AG08395 (cell line): ENCODE results near the gene LPCAT2.

Source experiments
- DNase-seq: peaks from one replicate; pipeline ENCODE4 v3.0.0; 2012; ENCODE audit warnings: mixed read lengths, low spot score

Gene LPCAT2

DNA sequence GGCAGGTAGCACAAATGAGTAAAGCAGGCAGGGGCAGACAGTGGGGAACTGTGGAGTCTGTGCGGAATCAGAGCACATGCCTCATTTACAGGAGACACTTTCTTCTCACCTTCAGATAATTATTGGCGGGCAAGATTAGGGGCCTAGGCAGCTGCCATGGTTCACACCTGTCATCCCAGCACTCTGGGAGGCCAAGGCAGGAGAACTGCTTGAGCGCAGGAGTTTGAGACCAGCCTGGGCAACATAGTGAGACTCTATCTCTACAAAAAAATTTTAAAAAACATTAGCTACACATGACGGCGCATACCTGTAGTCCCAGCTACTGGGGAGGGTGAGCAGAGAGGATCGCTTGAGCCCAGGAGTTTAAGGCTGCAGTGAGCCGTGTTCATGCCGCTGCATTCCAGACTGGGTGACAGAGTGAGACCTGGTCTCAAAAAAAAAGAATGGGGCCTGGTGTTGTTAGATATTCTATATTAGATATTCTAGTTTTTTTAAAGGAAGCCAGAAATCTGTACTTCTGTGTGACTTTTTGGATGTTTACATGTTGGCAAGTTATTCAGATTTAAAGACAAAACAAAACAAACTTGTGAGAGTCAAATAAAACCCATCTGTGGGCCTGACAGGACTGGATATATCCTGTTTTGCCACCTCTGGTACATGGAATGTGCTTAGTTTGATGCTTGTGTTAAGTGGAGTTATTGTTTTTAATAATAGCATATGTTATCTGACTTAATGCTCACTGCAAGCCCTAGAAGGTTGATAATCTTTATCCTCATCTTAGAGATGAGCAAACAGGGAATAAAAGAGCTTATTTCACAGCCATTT lies 4.9 kb upstream of the LPCAT2 start:
- no peak for DNase-seq

DNA sequence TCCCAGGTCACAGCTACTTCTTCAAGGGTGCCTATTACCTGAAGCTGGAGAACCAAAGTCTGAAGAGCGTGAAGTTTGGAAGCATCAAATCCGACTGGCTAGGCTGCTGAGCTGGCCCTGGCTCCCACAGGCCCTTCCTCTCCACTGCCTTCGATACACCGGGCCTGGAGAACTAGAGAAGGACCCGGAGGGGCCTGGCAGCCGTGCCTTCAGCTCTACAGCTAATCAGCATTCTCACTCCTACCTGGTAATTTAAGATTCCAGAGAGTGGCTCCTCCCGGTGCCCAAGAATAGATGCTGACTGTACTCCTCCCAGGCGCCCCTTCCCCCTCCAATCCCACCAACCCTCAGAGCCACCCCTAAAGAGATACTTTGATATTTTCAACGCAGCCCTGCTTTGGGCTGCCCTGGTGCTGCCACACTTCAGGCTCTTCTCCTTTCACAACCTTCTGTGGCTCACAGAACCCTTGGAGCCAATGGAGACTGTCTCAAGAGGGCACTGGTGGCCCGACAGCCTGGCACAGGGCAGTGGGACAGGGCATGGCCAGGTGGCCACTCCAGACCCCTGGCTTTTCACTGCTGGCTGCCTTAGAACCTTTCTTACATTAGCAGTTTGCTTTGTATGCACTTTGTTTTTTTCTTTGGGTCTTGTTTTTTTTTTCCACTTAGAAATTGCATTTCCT lies 3.4 kb upstream of the LPCAT2 start:
- no peak for DNase-seq

DNA sequence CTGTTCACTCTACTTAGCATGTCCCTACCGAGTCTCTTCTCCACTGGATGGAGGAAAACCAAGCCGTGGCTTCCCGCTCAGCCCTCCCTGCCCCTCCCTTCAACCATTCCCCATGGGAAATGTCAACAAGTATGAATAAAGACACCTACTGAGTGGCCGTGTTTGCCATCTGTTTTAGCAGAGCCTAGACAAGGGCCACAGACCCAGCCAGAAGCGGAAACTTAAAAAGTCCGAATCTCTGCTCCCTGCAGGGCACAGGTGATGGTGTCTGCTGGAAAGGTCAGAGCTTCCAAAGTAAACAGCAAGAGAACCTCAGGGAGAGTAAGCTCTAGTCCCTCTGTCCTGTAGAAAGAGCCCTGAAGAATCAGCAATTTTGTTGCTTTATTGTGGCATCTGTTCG lies 2.8 kb upstream of the LPCAT2 start:
- DNase-seq: no peak

DNA sequence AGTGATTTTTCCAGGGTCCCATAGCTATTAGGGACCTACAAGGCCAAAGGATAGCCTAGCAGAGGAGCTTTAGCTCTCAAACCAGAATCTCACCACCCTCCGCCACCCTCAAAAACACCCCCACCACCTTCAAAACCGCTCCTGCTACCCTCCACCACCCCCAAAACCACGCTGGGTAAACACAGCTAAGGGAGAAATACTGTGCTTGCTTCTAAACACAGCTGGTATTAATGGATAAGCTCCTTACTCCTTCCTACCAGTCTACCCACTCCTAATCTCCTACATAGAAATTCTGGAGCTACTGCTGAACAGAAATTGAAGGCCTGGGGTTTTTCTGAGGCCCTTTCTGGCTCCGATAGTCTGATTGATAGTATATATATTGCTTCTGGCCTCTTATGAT lies 2.2 kb upstream of the LPCAT2 start:
- DNase-seq: no peak

DNA sequence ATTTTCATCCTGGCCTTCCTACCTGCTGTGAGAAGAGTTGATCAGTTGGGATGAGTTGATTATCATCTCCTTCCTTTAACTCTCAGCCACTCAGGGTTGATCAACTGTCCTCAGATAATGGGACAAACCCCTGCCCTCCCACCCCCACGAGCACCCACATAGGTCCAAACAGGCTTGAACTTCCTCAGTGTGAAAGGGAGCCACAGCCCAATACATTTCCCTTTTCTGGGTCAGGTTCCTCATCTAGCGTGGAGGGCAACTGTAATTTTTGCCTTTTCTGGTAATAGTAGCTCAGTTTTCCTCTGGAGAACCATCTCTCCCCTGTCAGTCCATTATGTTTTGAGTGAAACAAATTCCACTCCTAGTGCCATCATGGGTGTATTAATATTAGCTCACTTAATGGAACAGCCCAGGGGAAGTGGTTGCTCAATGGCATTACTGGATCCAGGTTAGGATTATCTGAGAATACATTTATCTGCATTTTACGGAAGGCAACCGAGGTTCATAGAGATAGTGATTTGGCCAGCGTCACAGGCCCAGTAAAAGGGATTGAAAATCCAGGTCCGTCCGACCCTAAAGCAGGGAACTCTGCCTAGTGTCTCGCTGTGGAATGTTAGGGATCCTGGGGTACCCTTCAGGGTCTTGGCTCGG lies 476 bp upstream of the LPCAT2 start:
- no peak for DNase-seq

DNA sequence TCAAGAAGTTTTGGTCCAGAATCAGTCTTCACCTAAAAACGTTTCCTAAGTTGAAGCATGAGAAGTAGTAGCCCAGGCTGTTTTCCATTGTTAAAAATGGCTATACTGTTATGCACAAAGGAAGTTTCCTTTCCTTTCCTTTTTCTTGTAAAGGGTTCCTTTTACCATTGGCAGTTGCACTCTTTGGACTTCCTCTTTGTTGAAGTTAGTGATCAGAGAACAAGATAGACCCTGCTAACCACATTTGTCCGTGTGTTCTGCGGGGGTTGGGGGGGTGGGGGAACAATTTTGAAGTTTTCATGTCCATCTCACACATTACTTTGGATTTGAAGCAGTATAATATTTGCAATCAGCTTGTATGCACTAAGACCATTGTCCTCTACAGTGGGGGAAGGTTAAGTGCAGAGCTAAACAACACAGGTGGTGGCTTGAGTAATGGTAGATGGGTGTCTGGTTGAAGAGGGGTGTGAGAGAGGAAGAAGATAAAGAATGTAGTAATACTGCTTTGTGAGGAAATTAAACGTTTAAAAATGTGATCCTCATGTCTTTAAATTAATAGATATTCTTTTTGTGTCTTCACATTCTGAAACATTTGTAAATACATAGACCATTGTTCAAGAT lies 1.4 kb downstream of the LPCAT2 start:
- DNase-seq: no peak

DNA sequence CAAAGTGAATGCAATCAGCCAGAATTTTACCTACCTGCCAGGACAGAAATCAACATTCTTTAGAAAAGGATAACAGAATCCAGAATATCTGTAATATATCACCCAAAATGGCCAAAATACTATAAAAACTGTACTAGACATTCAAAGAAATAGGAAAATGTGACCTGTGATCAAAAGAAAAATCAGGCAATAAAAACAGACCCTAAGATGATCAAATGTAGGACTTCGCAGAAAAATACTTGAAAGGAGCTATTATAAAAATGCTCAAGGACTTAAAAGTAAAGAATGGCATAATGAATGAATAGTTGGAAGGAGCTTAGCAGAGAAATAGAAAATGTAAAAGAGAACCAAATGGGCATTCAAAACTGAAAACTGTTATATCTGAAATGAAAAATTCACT lies 4.1 kb downstream of the LPCAT2 start:
- no peak for DNase-seq

DNA sequence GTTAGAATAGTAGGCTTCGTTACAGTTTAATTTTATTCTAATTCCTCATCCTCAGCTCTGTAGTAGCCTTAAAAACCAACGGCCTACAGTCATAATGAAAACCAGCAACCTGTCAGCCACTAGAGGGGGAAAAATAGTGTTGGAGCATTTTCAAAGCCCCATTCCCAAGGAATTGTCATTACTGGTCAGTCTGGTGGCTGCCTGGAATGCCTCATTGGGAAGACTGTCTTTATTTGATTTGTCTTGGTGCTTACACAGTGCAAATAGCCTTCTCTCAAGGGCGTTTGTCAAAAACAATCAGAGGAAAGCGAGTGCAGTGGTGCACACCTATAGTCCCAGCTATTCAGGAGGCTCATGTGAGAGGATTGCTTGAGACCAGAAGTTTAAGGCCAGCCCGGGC lies 4.7 kb downstream of the LPCAT2 start:
- DNase-seq: no peak

DNA sequence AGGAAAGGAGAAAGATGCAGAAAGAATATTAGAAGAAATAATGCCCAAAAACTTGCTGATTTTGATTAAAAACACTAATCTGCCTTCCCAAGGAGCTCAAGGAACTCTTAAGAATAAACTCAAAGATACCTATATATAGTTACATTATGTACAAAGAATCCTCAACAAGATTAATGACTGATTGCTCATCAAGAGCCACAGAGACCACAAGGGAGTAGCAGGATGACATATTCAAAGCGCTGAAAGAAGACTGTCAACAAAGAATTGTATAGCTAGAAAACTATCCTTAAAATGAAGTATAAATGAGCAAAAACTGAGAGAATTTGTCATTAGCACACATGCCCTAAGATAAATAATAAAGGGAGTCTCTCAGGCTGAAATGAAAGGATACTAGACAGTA lies 6.2 kb downstream of the LPCAT2 start:
- no peak for DNase-seq

DNA sequence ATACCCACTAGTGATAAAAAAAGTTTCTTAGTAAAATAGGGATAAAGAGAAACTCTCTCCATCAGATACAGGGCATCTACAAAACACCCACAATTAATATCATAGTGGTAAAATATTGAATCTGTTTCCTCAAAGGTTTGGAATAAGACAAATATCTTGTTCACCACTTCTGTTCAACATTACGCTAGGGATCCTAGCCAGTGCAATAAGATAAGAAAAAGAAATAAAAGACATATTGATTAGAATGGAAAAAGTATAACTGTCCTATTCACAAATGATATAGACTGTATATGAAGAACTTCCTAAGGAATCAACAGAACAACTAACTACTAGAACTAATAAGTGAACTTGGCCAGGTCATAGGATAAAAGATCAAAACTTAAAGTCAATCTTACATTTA lies 12.9 kb downstream of the LPCAT2 start:
- DNase-seq: no peak

DNA sequence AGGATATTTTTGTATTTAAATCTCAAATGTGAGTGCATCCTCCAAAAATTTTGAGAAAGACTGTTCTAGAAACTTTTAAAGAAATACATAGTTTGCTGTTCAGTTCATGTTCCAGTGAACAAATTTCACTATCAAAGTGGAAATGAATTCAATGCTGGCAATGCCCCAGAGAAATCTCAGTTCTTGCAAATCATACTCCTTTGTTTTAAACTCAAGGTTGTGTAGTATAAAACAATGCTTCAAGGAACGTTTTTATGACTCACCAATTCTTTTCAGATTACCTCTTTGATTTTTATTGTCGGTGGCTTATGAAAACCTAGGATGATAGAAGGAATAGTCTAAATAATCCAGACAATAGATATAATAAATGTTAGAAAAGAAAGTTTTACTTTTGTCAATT lies 17.6 kb downstream of the LPCAT2 start:
- no peak for DNase-seq

DNA sequence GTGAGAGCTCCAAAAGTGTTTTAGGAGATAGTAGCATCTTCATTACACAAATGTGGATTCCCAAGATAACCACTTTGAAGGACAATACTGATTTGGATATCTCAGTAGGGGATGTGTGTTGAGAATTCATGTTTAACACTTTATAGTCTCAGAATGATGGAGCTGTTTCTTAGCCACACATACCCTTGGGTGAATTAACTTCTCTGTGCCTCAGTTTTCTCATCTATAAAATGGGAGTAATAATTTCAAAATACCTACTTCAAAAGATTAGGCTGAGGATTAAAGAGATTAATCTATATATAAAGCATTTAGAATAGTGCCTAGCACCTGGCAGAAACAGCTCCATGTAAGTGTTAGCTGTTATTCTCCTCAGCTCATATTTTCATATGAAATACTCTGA lies 19.0 kb downstream of the LPCAT2 start:
- no peak for DNase-seq

DNA sequence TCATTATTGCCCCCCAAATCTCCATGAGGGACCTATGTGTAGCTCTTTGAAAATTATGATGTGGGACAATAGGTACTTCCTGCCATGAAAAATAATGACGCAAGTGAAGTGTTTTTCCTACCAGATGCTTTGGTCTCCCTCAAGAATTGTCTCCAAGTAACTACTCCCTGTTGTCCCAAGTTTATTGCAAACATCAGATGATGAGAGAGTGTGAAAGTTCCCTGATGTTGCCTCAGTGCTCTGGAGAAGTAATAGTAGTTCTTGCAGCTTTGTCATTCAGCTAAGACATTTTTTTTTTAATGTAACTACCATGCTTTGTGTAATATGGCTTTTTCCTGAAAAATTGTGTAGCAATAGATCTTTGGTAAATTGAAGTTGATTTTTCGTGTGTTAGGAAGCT lies 20.1 kb downstream of the LPCAT2 start:
- DNase-seq: peak; percentile 8

DNA sequence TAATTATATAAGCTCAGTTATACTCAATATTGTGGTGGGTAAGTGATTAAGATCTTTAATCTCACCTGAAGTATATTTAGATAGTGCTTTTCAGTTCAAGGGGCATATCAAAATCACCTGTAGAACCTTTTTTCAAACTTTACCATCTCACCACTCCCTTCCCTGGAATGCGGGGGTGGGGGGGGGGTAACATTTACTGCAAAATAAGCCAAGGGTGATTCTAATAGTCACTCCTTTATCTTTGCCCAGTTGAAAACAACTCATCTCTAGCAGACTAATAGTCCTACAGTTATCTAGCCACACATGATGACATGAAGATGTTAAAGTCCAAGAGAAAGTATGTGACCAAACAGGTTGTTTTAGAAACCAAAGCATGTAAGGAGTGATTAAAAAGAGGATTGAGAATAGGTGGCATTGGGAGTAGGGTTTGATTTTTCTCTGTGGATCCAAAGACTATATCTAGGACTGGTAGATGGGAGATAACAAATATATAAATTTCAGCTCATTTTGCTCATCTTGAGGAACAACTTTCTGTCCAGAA lies 21.5 kb downstream of the LPCAT2 start:
- no peak for DNase-seq

DNA sequence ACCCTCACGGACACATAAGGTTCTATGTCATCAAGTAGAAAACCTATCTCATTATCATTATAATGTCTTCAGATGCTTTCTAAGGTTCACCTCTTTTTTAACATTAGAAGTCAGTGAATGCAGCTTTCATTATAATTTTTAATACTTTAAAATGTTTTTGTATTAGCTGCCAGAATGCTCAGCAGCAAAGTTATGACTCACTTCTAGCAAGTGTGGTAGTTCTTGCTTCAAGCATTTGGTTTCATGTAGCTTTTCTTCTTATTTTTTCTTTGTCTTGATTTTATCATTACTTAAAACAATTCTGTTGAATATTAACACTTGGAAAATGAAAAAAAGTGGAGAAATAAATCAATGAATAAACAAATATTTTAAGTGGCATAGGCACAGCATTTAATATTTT lies 23.4 kb downstream of the LPCAT2 start:
- DNase-seq: peak; percentile 10

DNA sequence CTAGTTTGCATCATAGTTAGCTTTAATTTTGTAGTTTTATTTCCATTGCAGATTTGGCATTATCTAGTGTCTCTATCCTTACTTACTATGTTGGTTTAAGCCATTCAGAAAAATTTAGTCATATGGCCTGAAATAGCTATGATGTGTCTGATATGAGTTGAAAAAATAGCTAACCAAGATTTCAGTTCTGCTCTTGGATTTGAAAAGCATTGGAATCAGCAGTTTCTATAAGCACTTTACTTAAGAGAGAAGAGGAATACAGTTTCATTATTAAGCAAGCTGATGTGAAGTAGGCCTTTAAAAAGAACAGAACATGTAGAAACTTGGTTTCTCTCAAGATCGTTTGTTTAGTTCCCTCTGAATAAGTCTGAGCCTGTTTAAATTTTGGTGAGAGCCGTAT lies 25.9 kb downstream of the LPCAT2 start:
- no peak for DNase-seq

DNA sequence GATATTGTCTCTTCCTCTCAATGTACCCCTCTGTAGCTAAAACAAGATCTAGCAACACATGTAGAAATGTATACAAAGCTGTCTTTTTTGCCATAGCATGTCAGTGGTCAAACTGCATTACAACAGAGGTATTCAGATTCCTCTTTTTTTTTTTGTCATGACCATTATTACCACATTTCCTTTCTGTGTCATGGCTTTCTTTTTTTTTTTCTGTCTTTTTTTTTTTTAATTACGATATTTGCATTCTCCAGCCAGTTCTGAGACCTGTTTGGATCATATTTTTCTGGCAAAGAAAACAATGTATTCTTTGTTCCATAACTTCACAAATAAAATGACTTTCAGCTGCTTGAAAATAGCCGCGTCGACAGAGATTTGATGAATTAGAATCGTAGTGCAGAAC lies 30.2 kb downstream of the LPCAT2 start:
- DNase-seq: no peak

DNA sequence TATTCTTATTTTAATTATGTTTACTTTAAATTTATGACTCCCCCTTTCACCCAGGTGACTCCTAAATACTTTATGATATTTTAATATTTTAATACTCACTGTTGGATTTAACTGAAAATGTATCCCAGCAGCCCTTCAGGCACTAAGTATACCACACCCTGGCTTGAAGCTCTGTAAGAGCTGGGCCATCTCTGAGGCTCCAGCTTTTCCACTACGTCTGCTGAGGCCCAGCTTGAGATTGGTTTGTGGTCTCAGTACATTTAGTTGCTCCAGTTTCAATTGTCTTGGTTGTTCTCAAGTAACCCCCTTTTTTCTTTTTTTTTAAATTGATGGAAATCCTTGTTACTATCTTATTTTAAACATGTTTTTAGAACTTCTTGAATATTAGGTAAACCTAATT lies 30.6 kb downstream of the LPCAT2 start:
- DNase-seq: no peak

DNA sequence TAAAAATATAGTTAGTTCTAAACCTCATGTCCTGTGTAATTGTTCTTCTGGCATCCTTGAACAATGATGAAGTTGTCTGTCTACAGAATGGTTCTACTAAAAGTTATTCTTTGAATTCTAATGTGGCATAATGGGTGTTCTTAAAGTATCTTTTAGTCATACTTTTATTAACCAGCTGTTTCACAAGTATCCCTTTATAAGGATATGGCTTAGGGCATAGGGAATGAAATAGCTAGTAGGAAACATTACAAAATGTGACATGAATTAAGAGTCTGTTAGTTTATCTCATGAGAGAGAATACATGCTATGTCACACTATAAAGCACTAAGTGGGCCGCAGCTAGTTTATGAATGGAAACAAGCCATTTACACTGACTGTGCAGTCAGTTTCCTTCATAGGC lies 31.3 kb downstream of the LPCAT2 start:
- no peak for DNase-seq

DNA sequence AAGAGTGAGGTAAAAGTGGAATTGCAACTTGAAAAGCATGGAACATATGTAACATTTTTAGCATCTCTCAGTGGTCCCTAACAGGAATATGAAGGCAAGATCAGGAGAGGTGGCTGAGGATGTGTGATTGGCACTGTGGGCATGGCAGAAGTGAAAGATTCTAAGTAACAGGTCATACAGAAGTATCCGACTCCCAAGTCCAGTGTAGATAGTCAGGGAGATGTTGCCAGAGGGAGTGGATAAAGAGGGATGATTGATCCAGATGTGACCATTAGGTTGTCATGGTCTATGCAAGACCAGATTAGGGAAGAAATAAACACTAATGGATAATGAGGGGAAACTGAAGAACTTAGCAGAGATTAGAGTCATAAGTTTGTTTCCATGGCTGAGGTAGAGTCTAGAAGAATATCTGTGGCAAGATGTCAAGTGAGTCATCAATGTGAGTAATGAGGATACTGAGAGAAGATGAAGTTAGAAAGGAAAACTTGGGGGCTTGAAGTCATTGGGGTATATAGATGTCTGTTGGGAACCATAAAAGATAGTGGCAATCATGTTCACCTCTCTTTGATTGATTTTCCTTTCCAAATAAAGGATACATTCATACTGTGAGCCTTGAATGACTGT lies 33.7 kb downstream of the LPCAT2 start:
- peak; percentile 55 for DNase-seq

DNA sequence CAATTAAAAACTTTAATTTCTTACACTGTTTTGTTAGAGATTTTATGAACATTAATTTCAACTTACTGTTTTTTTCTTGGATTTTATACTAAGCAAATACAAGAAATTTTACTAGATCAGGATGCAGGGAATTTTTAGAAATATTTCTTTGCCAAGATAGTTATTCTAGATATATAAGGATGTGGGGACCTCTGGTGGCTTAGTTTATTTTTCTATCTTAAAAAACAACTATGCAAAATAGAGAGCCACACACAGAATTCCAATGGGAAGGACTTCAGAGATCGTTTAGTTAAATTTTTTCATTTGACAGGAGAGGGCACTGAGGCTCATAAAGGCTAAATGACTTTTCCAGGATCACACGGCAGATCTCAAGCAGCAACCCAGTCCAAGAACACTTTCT lies 34.6 kb downstream of the LPCAT2 start:
- DNase-seq: peak; percentile 14

DNA sequence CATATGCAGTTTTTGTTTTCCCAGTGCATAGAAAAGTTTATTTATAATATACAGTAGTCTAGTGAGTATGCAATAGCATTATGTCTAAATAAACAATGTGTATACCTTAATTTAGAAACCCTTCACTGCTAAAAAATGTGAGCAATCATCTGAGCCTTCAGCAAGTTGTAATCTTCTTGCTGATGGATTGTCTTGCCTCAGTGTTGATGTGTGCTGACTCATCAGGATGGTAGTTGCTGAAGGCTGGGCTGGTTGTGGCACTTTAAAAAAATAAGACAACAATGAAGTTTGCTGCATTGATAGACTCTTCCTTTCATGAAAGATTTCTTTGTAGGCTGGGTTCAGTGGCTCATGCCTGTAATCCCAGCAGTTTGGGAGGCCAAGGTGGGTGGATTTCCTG lies 43.7 kb downstream of the LPCAT2 start:
- DNase-seq: peak; percentile 56
